Measurements from ENCODE around the gene CAPN2.

DNA sequence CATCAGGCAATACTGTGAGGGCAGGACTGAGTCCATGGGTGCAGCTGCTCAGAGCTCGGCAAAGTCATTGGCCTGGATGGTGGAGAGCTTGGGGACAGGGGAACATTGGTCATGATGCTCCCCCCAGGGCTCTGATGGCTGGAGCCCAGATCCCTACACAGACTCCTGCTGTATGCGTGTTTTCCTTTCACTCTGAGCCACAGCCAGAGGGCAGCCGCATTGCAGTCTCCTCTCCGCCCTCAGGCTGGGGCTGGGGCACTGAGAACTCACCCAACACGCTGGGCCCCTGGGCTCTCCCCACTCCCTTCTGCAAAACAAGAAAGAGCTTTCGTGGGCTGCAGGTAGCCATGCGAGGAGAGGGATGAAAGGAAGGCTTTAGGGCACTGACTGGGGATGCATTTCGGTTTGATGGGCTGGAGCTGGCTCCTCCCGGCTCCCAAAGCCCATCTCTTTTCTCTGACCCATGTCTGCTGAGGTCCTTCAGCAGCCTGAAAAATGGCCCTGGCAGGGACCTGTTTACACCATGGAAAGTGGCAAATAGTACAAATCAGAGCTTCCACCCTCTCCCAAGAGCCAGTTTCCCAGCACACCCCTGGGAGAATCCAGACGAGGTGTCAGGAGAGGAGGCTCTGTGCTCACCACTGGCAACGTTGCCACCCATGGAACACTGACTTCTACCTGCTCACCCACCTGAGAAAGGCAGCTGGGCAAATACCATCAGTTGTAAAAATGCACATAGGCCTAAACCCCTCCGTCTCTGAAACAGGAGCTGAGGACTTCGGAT lies 43.8 kb downstream of the CAPN2 start:
- TF ChIP-seq FOXM1 (IDR thresholded peaks at IDR 0.05; ENCODE audit: borderline replicate concordance, low read depth) = no peak
- TF ChIP-seq TAF1 (IDR thresholded peaks at IDR 0.05; ENCODE audit: low read depth) = no peak
- TF ChIP-seq TEAD4 (IDR thresholded peaks at IDR 0.05) = no peak
- no peak for TF ChIP-seq YY1 (IDR thresholded peaks at IDR 0.05; ENCODE audit: low read depth)
- TF ChIP-seq EP300 (IDR thresholded peaks at IDR 0.05; ENCODE audit: borderline replicate concordance) = no peak
- no peak for TF ChIP-seq TCF12 (IDR thresholded peaks at IDR 0.05; ENCODE audit: low read depth)
- no peak for TF ChIP-seq CEBPB (IDR thresholded peaks at IDR 0.05)

All from Ishikawa (cell line).